Glomerular endothelial cell (primary cell): Measurements from ENCODE around the gene NRG3. TPM values are rescaled to one million over a fixed set of nuclear protein-coding genes. Genes with fewer than 3 reads are reported as not detected.
A peak's percentile ranks its signal among the peaks of the same experiment; 100 is the strongest.

Source experiments
- DNase-seq: peaks from one replicate; pipeline ENCODE4 v3.0.0-alpha.2; 2011; ENCODE audit warnings: low read depth, low spot score; ENCODE audit errors: extremely low read depth
- total RNA-seq: library from RNA; depleted of rRNA; stranded (reverse); fragments of >200 nt; gene quantifications from 2 replicates; pipeline ENCODE4 v1.2.3, GENCODE V29; 2015

The NRG3 gene
- 6.6 and 8.9 TPM in 2 replicates for total RNA-seq

- no peak for DNase-seq
Observed at GRCh38 chr10:81874875-81875466, at the start of gene NRG3. TSS of gene NRG3 (plus strand) at chr10:81875194.

DNA sequence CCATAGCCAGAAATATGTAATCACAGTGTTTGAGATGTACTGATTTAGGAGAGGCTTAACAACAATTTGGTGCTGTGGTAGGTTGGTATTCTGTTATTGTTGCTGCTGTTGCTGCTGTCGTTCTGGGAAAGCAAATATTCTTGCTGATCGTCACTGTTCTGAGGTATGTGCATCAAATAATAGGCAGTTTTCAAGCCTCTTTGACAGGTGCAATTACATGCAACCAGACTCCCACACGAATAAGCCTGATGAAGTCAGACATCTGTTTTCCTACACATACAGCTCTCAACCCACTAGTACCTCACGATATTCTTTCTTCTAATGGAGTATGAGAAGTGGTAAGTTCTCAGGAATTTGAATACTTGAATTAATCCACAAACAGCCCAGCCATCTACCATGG lies 46.7 kb upstream of the NRG3 start:
- DNase-seq, result no peak

DNA sequence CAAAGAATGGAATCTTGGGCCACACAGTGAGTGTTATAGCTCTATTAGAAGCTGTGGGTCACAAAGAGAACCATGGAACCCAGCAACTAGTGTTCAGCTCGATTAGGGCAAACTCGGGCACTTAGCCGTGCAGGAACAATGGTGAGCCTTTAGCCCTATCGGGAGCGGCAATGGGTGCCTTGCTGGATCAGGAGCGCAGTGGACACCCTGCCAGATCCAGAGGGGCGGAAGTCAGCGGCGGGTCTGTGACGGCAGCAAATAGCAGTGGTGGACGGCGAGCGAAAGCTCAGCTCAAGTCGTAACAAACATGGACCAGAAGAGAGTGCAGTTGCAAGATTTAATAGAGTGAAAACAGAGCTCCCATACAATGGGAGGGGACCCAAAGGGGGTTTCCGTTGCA lies 43.9 kb upstream of the NRG3 start:
- DNase-seq, result no peak

GRCh38 chr10:81838950-81839349 lies 36.0 kb upstream of the NRG3 start:
- DNase-seq, result no peak

- DNase-seq, result no peak
Observed at GRCh38 chr10:81843042-81843441, 32.0 kb upstream of the NRG3 start.

DNA sequence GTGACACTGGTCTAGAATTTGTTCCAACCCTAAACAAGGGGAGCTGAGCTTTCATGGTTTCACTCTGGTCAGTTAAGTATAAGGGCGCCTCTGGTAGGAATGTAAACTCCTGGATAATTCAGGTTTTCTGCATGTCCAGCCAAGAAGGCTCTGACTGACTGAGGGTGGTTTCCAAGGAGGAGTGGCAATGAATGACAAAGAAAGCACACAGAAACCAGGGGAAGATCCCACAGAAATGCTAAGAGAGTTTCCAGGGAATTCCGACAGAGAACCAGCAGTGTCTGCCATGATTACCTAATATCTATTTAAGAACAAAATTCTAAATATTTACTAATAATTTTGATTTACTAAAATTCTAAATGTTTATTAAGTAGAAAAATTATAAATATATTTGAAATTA lies 27.3 kb upstream of the NRG3 start:
- DNase-seq, result no peak

DNA sequence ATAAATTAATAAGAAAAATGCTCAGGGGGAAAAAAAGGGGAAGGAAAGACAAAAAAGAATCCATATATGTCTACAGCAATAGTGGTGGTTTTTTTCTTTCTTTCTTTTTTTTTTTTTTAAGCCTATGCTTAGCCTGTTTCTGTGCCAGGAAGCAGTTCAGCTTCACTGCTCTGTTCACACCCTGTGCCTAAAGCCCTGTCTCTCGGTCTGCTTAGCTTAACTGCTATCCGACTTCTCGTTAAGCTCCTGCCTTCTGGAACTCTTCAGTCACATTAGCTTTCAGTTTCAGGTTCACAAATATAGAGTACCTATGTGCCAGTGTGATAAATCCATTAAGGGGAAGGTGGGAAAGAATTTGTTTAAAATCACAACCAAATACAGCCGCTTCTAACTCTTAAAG lies 26.5 kb upstream of the NRG3 start:
- DNase-seq, result no peak

- DNase-seq, result no peak
Observed at GRCh38 chr10:81848931-81849330, 26.1 kb upstream of the NRG3 start.

DNA sequence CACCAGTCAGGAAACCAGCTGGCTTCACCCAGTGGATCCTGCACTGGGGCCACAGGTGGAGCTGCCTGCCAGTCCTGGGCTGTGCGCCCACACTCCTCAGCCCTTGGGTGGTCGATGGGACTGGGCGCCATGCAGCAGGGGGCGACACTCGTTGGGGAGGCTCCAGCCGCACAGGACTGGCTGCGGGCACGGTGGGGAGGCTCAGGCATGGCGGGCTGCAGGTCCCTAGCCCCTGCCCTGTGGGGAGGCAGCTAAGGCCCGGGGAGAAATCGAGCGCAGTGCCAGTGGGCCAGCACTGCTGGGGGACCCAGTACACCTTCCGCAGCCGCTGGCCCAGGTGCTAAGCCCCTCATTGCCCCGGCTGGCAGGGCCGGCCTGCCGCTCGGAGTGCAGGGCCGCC lies 12.4 kb upstream of the NRG3 start:
- DNase-seq, result no peak

DNA sequence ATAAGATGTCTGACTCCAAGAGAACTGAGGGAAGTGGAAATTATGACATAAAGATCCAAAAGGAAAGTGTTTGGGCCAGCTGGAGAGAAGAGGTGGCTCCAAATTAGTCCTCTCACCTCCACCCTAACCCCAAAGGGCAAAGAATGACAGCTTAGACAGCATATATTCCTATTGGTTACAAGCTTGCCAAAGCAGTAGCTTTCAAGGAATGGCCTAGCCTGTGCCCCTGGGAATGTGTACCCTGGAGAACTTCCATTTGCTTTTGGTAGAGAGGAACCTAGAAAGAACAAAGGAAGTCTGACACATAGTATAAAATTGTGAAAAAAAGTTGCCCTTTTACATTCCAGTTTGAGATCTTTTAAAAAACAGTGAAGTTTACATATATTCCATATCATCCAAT lies 11.2 kb upstream of the NRG3 start:
- DNase-seq, result peak; percentile 36

GRCh38 chr10:81865581-81865980 lies 9.4 kb upstream of the NRG3 start:
- DNase-seq, result no peak

- DNase-seq, result peak; percentile 68
Observed at GRCh38 chr10:81866753-81867152, 8.2 kb upstream of the NRG3 start.

GRCh38 chr10:81870472-81870871 lies 4.5 kb upstream of the NRG3 start:
- DNase-seq, result no peak

GRCh38 chr10:81871558-81871957 lies 3.4 kb upstream of the NRG3 start:
- no peak for DNase-seq

DNA sequence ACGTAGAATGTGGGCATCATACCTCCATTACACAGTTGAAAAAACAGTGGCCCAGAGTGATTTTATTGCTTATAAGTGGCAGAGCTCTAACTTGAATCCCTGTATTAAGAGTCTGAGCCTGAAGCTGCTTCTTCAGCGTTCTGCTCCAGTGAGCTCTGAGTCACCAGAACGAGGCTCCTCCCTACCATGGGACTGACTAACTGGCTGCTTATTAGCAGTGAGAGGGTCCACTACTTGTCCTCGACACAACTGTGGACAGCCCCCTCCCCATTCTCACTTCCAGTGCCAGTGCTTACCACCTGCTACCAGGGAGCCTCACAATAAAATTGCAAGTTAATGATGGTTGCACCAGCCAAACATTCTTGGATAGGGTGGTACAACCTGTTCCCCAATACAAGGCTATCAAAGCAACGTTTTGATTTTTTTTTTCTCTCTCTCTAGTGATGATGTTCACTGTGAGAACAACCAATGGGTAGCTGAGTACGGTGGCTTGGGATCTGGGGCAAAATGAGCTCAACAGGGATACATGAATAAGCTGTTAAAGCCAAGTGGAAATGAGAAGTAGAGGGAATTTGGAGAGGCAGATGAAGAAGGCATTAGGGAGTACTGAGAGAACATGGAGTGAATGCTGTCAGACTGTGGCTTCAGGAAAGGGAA lies 2.7 kb upstream of the NRG3 start:
- no peak for DNase-seq

DNA sequence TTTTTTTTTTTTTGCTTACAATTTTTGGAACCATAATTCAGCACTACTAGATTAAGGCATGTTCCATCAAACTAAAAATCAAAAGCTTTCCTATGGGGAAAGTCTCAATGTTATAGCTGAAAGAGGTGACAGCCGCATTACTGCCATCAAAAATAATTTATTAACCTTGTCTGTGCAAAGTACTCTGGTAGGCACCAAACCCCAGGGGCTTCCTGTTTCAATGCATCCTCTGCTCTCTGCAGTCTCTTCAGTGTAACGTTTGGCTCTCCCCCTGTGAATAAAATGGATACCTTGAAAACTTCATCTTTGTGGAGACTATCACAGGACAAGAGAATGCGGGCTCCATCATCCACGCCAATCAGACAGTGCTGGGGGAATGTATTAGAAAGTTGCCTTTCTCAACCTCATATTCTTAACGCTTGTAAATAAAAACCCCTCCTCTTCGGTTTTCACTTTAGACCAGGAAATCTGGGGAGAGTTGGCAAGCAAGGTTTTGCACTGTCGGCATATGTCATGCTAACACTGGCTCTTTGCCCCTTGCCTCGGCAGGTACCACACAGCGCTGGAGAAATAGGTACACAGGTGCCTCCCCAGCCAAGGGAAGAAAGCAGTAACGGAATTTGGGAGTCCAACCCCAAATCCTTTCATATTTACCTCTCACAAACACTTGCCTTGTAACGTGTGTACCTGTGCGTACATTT lies 1.6 kb upstream of the NRG3 start:
- DNase-seq, result no peak

DNA sequence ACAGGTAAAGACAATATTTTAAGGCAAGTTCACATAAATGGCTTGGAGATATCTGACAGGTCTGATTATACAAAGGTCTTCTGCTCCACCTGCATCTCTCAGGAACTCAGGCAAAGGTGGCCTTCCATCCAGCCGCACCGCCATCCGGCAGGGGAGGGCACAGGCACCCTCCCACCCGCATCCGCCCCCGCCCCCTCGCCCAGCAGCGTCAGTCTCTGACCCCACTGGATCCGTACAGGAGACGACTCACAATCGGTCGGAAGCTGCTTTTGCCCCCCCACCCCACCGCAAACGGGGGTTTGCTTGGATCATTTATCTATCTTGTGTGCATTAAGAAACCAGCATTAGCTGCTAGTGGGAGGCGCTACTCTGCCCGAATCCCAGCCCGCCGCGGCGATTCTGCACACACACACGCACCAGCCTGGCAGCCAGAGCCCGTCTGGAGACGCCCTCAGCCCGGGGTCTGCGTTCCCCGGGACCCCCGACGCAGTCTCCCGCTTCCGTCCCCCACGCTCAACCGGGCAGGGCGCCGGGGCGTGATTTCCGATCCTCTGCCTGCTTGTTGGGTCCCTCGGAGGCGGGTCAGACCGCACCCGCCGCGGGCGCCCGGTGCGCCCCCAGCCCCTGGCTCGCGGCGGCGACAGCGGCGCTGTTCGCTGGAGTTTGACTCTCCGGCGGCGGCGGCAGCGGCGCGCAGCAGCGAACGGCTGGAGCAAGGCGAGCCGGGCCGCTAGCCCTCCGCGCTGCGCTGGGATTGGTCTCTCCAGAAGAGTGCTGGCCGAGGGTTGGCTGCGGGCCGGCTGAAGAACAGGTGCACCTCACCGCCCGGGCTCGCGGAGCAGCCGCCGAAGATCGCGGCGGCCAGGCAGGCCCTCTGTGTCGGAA lies 820 bp upstream of the NRG3 start:
- DNase-seq, result no peak

DNA sequence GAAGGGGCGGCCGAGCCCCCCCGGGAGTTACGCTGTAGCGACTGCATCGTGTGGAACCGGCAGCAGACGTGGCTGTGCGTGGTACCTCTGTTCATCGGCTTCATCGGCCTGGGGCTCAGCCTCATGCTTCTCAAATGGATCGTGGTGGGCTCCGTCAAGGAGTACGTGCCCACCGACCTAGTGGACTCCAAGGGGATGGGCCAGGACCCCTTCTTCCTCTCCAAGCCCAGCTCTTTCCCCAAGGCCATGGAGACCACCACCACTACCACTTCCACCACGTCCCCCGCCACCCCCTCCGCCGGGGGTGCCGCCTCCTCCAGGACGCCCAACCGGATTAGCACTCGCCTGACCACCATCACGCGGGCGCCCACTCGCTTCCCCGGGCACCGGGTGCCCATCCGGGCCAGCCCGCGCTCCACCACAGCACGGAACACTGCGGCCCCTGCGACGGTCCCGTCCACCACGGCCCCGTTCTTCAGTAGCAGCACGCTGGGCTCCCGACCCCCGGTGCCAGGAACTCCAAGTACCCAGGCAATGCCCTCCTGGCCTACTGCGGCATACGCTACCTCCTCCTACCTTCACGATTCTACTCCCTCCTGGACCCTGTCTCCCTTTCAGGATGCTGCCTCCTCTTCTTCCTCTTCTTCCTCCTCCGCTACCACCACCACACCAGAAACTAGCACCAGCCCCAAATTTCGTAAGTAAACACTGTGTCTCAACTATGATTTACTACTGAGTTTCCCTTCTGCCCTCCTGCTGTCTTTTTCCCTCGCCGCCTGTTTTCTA lies 666 bp downstream of the NRG3 start:
- no peak for DNase-seq

DNA sequence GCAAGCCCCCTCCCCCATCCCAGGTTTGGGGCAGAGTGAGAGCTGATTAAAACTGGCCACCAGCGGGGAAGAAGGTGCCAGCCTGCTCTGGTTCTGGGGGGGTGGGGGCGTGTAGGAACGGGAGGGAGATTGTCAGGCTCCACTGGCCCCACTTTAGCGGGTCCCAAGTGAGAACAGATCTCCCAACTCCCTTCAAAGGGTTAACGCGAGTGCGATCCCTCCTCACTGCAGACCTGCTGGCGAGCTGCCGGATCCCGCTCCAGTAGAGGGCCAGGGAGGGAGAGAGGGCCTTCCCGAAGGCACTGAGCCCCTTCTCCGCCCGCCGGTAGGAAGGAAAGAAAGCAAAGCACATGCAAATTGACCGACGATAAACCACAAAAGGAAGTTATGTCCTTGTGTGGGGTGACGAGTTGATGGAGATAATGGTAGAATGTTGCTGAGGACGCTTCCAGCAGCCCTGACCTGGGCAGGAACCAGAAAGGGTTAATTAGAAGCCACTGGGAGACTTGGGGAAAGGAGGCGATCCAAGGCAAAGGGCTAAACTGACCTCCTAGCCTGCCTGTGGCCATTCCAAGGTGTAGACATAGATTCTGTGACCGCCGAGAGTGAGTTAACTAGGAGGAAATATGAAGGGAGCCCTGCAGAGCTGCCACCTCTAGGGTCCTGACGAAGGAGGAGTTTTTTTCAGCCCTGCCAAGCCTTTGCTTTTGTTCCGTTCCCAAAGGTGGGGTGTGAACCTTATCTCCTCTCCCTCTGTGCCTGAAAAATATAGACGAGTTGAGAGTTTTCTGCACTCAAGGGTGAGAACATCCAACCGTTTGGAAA lies 1.5 kb downstream of the NRG3 start:
- no peak for DNase-seq

GRCh38 chr10:81877596-81877995 lies 2.6 kb downstream of the NRG3 start:
- no peak for DNase-seq
